Parathyroid adenoma (tissue), 2 donors: ENCODE results near the gene KLRG1.

Source experiments
- H2AFZ ChIP-seq: fragments of 300-600 bp; sonication (generic); one replicate; pipeline ENCODE4 v1.7.0; 2017; ENCODE audit warnings: antibody characterized with exemption, mild to moderate bottlenecking
- H3K27ac ChIP-seq: fragments of 300-600 bp; sonication (generic); one replicate; pipeline ENCODE4 v1.7.0; 2017
- H3K27me3 ChIP-seq: fragments of 300-600 bp; sonication (generic); one replicate; pipeline ENCODE4 v1.7.0; 2017; ENCODE audit warnings: low read length; ENCODE audit not compliant: control insufficient read depth, insufficient read depth
- H3K36me3 ChIP-seq: fragments of 300-600 bp; sonication (generic); one replicate; pipeline ENCODE4 v1.7.0; 2017; ENCODE audit warnings: low read length; ENCODE audit not compliant: control insufficient read depth, insufficient read depth
- H3K4me1 ChIP-seq: fragments of 300-600 bp; sonication (generic); one replicate; pipeline ENCODE4 v1.7.0; 2017; ENCODE audit warnings: control low read depth
- H3K4me2 ChIP-seq: fragments of 300-600 bp; sonication (generic); one replicate; pipeline ENCODE4 v1.7.0; 2017; ENCODE audit warnings: low read length
- H3K4me3 ChIP-seq: fragments of 300-600 bp; sonication (generic); one replicate; pipeline ENCODE4 v1.7.0; 2017; ENCODE audit warnings: low read depth, low read length
- H3K79me2 ChIP-seq: fragments of 300-600 bp; sonication (generic); one replicate; pipeline ENCODE4 v1.7.0; 2017; ENCODE audit warnings: control low read depth
- H3K9ac ChIP-seq: fragments of 300-600 bp; sonication (generic); one replicate; pipeline ENCODE4 v1.7.0; 2017; ENCODE audit warnings: mild to moderate bottlenecking
- H3K9me3 ChIP-seq: fragments of 300-600 bp; sonication (generic); one replicate; pipeline ENCODE4 v1.7.0; 2017; ENCODE audit warnings: low read length; ENCODE audit not compliant: control insufficient read depth
- TF ChIP-seq, protein P1 (sequence below): fragments of 300-600 bp; sonication (generic); IDR thresholded peaks from one replicate; pipeline ENCODE4 v1.7.0; 2017; ENCODE audit warnings: antibody characterized with exemption, mild to moderate bottlenecking
- donor health status: primary hyperparathyroidism.

Gene KLRG1

DNA sequence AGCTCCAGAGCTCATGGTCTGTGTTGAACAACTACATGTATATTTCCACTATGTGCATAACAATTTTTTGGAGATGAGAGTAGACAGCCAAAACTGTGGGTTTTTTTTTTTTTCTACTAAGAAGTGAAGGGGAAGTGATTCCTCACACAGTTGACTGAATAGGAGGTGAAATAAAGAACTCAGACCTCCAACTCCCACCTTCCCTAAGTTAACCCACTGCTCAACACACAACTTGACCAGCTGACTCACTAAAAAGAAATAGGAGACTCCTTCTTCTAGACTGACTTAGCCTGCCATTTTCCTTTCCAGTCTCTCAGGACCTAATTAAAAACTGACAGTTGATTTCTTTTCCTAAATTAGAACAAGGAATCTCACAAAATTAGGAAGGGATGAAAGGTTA, 41.6 kb upstream of the KLRG1 start:
- Histone ChIP-seq H3K27ac (no peak overlapping the region), H3K4me2 (peak overlapping the region; percentile 12), H3K79me2 (peaks cover 6% of the 10 kb centered on the region), H3K9ac (no peak overlapping the region), H3K4me1 (no peaks in the 10 kb centered on the region), H3K4me3 (no peak overlapping the region), H3K27me3 (no peaks in the 10 kb centered on the region), H3K36me3 (no peaks in the 10 kb centered on the region), H2AFZ (no peak overlapping the region), H3K9me3 (no peaks in the 10 kb centered on the region)
- TF ChIP-seq, protein P1, sequence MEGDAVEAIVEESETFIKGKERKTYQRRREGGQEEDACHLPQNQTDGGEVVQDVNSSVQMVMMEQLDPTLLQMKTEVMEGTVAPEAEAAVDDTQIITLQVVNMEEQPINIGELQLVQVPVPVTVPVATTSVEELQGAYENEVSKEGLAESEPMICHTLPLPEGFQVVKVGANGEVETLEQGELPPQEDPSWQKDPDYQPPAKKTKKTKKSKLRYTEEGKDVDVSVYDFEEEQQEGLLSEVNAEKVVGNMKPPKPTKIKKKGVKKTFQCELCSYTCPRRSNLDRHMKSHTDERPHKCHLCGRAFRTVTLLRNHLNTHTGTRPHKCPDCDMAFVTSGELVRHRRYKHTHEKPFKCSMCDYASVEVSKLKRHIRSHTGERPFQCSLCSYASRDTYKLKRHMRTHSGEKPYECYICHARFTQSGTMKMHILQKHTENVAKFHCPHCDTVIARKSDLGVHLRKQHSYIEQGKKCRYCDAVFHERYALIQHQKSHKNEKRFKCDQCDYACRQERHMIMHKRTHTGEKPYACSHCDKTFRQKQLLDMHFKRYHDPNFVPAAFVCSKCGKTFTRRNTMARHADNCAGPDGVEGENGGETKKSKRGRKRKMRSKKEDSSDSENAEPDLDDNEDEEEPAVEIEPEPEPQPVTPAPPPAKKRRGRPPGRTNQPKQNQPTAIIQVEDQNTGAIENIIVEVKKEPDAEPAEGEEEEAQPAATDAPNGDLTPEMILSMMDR = no peak

DNA sequence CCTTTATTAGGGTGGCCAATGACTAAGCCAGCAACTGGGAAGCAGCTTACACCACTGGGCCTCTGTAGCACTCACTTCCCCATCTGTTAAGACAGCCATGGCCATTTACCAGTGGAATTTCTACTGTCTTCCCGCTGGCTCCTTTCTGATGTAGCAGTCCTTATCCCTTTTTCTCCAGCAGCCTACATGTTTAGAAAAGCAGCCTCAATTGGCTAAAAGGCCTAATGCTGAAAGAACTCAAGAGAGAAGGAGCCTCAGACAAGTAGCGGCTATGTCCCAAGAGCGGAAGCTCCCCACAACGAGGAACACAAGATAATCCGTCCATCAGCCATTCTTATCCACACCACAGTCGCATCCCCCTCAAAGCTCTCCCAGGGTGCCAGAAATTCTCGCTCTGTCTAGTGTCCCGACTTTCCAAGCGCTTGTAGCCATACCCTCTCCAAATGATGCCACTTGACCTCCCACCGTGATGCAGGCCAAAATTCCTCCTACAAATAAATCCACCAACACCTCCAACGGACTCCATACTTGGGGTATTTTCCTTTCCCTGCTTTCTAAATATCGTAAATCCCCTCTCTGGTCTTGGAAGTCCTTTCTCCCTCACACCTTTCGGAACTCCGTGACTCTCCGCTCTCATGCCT, 40.5 kb upstream of the KLRG1 start:
- Histone ChIP-seq H3K9me3 (no peaks in the 10 kb centered on the region), H2AFZ (peak overlapping the region; percentile 89), H3K4me1 (no peaks in the 10 kb centered on the region), H3K4me2 (peak overlapping the region; percentile 80), H3K36me3 (no peaks in the 10 kb centered on the region), H3K9ac (peak overlapping the region; percentile 70), H3K27ac (peak overlapping the region; percentile 96), H3K4me3 (peak overlapping the region; percentile 100), H3K27me3 (no peaks in the 10 kb centered on the region), H3K79me2 (peaks cover 6% of the 10 kb centered on the region)
- TF ChIP-seq, protein P1 = no peak

DNA sequence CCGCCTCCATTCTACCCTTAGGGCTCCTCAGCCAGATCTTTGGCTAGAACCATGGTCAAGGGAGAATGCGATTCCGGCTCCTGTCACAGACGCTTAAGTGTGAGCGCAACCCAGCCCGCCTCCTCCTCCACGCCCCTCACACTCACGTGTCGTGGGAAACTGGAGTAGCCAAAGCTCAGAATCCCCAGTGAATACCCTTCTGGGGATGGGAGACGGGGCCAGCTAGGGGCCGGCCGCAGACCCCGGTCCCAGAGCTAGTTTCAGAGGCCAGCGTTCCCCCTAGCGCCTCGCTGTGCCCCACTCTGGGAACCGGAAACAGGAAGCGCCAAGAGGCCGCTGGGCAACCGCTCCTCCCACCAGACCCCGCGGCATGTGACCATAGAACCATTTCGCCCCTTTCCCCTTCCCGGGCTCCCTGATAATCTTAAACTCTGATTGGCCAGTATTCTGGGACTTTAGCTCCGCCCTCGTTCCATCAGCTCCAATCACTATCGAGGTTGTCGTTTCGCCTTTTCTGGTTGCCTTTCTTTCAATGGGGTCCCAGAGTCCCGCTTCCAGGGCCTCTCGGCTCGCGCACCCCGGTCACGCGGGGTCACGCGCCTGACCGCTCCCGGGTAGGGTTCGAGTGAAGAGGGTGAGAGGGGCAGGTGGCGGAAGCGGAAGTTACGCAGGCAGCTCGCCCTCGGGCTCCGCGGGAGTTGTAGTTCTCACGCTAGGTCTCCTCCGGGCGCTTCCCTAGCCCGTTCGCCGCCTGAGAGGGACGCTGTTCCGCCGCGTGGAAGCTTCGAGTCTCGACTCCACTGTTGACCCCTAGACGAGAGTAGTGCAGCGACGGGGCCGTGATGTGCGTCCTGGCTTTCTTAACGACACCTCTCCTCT, 39.8 kb upstream of the KLRG1 start, which contains the start of gene M6PR:
Gene M6PR, minus strand, starts transcription at position 304 of the 879 bp plus-strand sequence. CDS start 3,241 bp downstream, outside the sequence.
- no peaks in the 10 kb centered on the region for H3K36me3 ChIP-seq
- TF ChIP-seq, protein P1 = peak; percentile 38
- H3K27me3 ChIP-seq = no peaks in the 10 kb centered on the region
- peaks cover 6% of the 10 kb centered on the region for H3K79me2 ChIP-seq
- peak within 1 kb of the TSS; percentile 80 for H3K4me2 ChIP-seq
- no peaks in the 10 kb centered on the region for H3K4me1 ChIP-seq
- H2AFZ ChIP-seq = peak within 1 kb of the TSS; percentile 89
- no peaks in the 10 kb centered on the region for H3K9me3 ChIP-seq
- H3K9ac ChIP-seq = peak within 1 kb of the TSS; percentile 70
- H3K4me3 ChIP-seq = peak within 1 kb of the TSS; percentile 100
- peak within 1 kb of the TSS; percentile 96 for H3K27ac ChIP-seq

DNA sequence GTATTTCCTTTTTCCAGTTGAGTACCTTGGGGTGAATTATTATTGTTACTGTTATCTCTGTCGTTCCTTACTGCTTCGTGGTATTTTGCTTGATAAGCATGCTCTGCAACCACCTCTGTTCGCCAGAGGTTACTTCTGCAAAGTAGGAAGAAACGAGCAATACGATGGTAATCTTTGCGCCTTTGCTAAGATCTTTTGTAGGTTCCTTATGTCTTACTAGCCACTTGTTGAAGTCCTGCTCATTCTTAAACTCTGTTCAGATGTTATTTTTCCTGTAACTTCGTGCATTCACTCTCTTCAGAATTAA, 39.2 kb upstream of the KLRG1 start:
- H2AFZ ChIP-seq = peak overlapping the region; percentile 89
- peak overlapping the region; percentile 100 for H3K4me3 ChIP-seq
- H3K4me1 ChIP-seq = no peaks in the 10 kb centered on the region
- no peaks in the 10 kb centered on the region for H3K9me3 ChIP-seq
- peak overlapping the region; percentile 96 for H3K27ac ChIP-seq
- no peak overlapping the region for H3K9ac ChIP-seq
- H3K27me3 ChIP-seq = no peaks in the 10 kb centered on the region
- peaks cover 6% of the 10 kb centered on the region for H3K79me2 ChIP-seq
- peak overlapping the region; percentile 80 for H3K4me2 ChIP-seq
- no peaks in the 10 kb centered on the region for H3K36me3 ChIP-seq
- TF ChIP-seq, protein P1 = no peak
